Parathyroid adenoma (tissue), 2 donors: ENCODE data around the gene SLC25A21.

Experiments used
- H2AFZ ChIP-seq: fragments of 300-600 bp; sonication (generic); one replicate; pipeline ENCODE4 v1.7.0; 2017; ENCODE audit warnings: antibody characterized with exemption, mild to moderate bottlenecking
- H3K27ac ChIP-seq: fragments of 300-600 bp; sonication (generic); one replicate; pipeline ENCODE4 v1.7.0; 2017
- H3K27me3 ChIP-seq: fragments of 300-600 bp; sonication (generic); one replicate; pipeline ENCODE4 v1.7.0; 2017; ENCODE audit warnings: low read length; ENCODE audit not compliant: control insufficient read depth, insufficient read depth
- H3K36me3 ChIP-seq: fragments of 300-600 bp; sonication (generic); one replicate; pipeline ENCODE4 v1.7.0; 2017; ENCODE audit warnings: low read length; ENCODE audit not compliant: control insufficient read depth, insufficient read depth
- H3K4me1 ChIP-seq: fragments of 300-600 bp; sonication (generic); one replicate; pipeline ENCODE4 v1.7.0; 2017; ENCODE audit warnings: control low read depth
- H3K4me2 ChIP-seq: fragments of 300-600 bp; sonication (generic); one replicate; pipeline ENCODE4 v1.7.0; 2017; ENCODE audit warnings: low read length
- H3K4me3 ChIP-seq: fragments of 300-600 bp; sonication (generic); one replicate; pipeline ENCODE4 v1.7.0; 2017; ENCODE audit warnings: low read depth, low read length
- H3K79me2 ChIP-seq: fragments of 300-600 bp; sonication (generic); one replicate; pipeline ENCODE4 v1.7.0; 2017; ENCODE audit warnings: control low read depth
- H3K9ac ChIP-seq: fragments of 300-600 bp; sonication (generic); one replicate; pipeline ENCODE4 v1.7.0; 2017; ENCODE audit warnings: mild to moderate bottlenecking
- H3K9me3 ChIP-seq: fragments of 300-600 bp; sonication (generic); one replicate; pipeline ENCODE4 v1.7.0; 2017; ENCODE audit warnings: low read length; ENCODE audit not compliant: control insufficient read depth
- TF ChIP-seq, protein P1 (sequence below): fragments of 300-600 bp; sonication (generic); IDR thresholded peaks from one replicate; pipeline ENCODE4 v1.7.0; 2017; ENCODE audit warnings: antibody characterized with exemption, mild to moderate bottlenecking
- donor health status: primary hyperparathyroidism.

SLC25A21 gene

DNA sequence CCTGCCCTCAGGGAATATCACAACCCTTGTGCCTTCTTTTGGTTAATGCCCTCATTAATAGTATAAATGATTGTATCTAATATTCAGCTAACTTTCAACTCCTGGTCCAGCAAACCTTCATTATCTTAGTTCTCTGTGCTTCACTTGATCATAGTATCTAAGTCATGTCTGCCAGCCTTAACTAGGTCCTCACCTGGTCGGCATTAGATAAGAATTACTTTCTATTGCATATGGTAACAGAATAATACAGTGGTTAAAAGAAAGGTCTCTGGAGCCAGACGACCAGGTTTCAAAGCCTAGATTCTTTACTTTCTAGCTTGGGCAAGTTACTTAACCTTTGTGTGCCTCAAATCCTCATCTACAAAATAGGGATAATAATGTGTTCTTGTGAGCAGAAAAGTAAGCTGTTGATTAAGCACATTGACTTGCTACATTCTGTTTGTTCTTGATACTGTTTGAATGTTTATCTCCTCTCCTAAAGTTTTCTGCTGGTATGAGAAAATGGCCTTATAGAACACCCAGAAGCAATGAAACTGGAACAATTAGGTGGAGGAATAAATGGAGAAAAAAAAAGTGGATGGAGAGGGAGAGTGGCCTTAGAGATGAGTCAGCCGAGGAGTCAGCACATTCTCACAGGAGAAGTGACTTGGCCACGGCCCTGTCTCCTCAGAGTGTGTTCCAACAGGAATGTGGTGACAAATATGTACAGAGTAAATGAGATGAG, 176.1 kb downstream of the SLC25A21 start:
- Histone ChIP-seq H2AFZ (no peak overlapping the region), H3K9ac (no peak overlapping the region), H3K36me3 (no peaks in the 10 kb centered on the region), H3K27me3 (no peaks in the 10 kb centered on the region), H3K27ac (no peak overlapping the region), H3K79me2 (no peaks in the 10 kb centered on the region), H3K4me3 (no peak overlapping the region), H3K4me1 (no peaks in the 10 kb centered on the region), H3K4me2 (no peak overlapping the region), H3K9me3 (no peaks in the 10 kb centered on the region)
- TF ChIP-seq, protein P1, sequence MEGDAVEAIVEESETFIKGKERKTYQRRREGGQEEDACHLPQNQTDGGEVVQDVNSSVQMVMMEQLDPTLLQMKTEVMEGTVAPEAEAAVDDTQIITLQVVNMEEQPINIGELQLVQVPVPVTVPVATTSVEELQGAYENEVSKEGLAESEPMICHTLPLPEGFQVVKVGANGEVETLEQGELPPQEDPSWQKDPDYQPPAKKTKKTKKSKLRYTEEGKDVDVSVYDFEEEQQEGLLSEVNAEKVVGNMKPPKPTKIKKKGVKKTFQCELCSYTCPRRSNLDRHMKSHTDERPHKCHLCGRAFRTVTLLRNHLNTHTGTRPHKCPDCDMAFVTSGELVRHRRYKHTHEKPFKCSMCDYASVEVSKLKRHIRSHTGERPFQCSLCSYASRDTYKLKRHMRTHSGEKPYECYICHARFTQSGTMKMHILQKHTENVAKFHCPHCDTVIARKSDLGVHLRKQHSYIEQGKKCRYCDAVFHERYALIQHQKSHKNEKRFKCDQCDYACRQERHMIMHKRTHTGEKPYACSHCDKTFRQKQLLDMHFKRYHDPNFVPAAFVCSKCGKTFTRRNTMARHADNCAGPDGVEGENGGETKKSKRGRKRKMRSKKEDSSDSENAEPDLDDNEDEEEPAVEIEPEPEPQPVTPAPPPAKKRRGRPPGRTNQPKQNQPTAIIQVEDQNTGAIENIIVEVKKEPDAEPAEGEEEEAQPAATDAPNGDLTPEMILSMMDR: no peak

DNA sequence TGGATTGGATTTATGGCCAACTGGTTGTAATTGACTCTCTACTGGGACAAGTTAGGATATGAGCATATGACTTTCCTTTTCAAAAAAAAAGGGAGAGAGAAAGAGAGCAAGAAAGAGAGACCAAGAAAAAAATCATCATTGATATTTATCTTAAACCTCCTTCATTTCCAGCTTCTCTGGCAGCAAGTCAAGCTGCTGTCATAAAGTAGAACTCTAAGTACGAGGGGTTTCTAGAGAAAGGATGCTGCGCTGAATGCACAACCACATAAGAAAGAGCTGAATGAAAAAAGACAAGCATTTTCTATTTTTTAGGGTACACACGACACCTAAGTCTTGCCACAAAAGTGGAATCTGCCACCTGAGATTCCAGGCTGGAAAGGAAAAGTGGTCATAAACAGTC, 182.6 kb downstream of the SLC25A21 start:
- H3K27me3 ChIP-seq: no peaks in the 10 kb centered on the region
- no peaks in the 10 kb centered on the region for H3K4me1 ChIP-seq
- H3K9me3 ChIP-seq: no peaks in the 10 kb centered on the region
- H3K4me3 ChIP-seq: no peak overlapping the region
- TF ChIP-seq, protein P1: no peak
- no peak overlapping the region for H3K4me2 ChIP-seq
- no peaks in the 10 kb centered on the region for H3K36me3 ChIP-seq
- H3K9ac ChIP-seq: no peak overlapping the region
- H3K27ac ChIP-seq: no peak overlapping the region
- no peaks in the 10 kb centered on the region for H3K79me2 ChIP-seq
- H2AFZ ChIP-seq: no peak overlapping the region

DNA sequence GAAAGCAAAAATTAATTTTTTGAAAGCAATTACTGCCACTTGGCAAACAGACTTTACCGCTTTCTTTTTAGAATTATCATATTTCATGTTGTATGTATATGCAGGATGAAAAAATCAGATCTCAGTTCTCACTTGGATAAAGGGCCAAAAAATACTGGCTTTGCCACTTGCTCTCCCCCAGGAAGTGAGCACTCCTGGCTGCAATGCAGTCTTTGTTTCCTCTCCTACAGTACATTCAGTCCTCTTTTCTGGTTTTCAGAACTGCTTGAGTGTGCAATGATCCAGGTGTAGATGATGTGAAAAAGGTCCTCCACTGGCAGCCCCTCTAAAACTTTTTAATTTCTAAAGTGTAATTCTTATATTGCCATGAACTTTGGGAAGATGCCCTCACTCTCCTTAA, 183.4 kb downstream of the SLC25A21 start:
- H3K4me2 ChIP-seq: no peak overlapping the region
- no peak overlapping the region for H2AFZ ChIP-seq
- TF ChIP-seq, protein P1: no peak
- H3K27me3 ChIP-seq: no peaks in the 10 kb centered on the region
- no peaks in the 10 kb centered on the region for H3K36me3 ChIP-seq
- H3K4me3 ChIP-seq: no peak overlapping the region
- no peaks in the 10 kb centered on the region for H3K79me2 ChIP-seq
- no peak overlapping the region for H3K27ac ChIP-seq
- H3K9me3 ChIP-seq: no peaks in the 10 kb centered on the region
- H3K4me1 ChIP-seq: no peaks in the 10 kb centered on the region
- H3K9ac ChIP-seq: no peak overlapping the region

DNA sequence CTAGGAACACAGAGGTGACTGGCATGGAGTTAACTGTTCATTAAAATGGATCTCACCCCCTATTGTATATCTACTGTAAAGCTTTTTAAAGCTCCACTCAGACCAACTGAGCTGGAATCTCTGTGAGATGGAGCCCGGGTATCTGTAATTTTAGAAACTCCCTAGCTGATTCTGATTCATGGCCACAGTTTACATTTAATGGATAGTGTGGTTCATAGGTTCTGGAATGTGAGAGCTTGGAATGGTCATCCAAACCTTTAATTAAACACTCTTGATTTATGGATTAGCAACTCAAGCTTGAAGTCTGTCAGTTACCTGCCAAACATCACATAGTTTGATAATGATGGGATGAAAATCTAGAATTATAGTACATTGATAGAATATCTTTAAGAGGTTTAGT, 183.8 kb downstream of the SLC25A21 start:
- H3K36me3 ChIP-seq: no peaks in the 10 kb centered on the region
- no peak overlapping the region for H3K9ac ChIP-seq
- H3K79me2 ChIP-seq: no peaks in the 10 kb centered on the region
- no peak overlapping the region for H3K4me3 ChIP-seq
- no peak overlapping the region for H3K27ac ChIP-seq
- no peaks in the 10 kb centered on the region for H3K4me1 ChIP-seq
- no peak overlapping the region for H3K4me2 ChIP-seq
- TF ChIP-seq, protein P1: no peak
- no peak overlapping the region for H2AFZ ChIP-seq
- no peaks in the 10 kb centered on the region for H3K27me3 ChIP-seq
- no peaks in the 10 kb centered on the region for H3K9me3 ChIP-seq

DNA sequence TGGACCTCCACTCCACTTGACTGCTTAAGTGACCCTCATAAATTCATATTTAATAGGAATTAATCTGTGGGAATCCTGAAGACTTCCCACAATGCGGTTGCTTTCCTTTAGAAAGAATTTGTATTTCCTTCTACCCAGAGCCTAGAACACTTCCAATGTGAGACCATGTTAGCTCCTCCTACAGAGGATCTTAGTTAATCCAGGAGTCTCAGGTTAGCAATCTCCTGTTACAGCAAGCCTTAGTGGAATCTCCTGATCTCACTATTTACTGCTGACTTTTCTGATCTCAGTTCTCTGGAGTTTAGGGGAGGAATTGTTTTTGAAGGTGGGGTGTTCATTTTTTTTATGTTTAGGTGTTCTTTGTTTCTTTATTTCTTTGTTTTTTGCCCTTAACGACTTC, 186.0 kb downstream of the SLC25A21 start:
- no peaks in the 10 kb centered on the region for H3K36me3 ChIP-seq
- H3K79me2 ChIP-seq: no peaks in the 10 kb centered on the region
- H3K9me3 ChIP-seq: no peaks in the 10 kb centered on the region
- H2AFZ ChIP-seq: no peak overlapping the region
- no peak overlapping the region for H3K4me2 ChIP-seq
- TF ChIP-seq, protein P1: no peak
- no peaks in the 10 kb centered on the region for H3K27me3 ChIP-seq
- H3K27ac ChIP-seq: no peak overlapping the region
- no peak overlapping the region for H3K4me3 ChIP-seq
- no peaks in the 10 kb centered on the region for H3K4me1 ChIP-seq
- no peak overlapping the region for H3K9ac ChIP-seq
